ENCODE results near the gene DSC3. TPM values are rescaled to one million over a fixed set of nuclear protein-coding genes. Genes with fewer than 3 reads are reported as not detected.

Gene DSC3
- polyA plus RNA-seq, 4 donors, result under 0.01 to 1.2 (median 0.27) TPM

DNA sequence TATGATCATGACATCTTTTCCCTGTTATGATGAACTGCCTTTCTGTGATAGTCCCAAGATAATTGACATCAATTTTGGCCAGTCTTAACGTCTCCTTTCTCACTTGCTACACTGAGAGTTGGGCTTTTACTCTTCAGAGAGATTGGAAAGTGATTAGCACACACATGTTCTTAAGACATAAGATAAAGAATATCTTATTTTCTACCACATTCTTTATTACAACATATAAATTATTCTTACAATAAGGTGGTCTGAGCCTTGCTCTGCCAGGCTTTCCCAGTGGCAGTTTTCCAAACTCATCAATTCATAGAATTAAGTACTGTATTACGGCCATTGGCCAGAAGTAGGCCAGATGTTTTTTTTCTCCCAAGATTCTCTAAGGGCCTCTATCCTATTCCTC lies 5.7 kb upstream of the DSC3 start:
- Histone ChIP-seq H3K27me3 (ENCODE audit: control insufficient read depth in 3 of 3, insufficient read depth in 3 of 3, low read length in 3 of 3) (peaks cover 0 to 18% (median 10%) of the 10 kb centered on the region in 3 donors), H3K4me1 (ENCODE audit: control insufficient read depth in 3 of 3, insufficient read depth in 2 of 3, low read depth in 1 of 3, low read length in 2 of 3) (no peaks in the 10 kb centered on the region), H3K9me3 (ENCODE audit: control insufficient read depth in 2 of 2, insufficient read depth in 1 of 2, low read depth in 1 of 2, low read length in 1 of 2) (peaks cover 0 to 3% of the 10 kb centered on the region in 2 donors), H3K27ac (ENCODE audit: low read depth in 1 of 3, low read length in 2 of 3) (no peak overlapping the region), H3K36me3 (ENCODE audit: control insufficient read depth in 3 of 3, insufficient read depth in 2 of 3, low read depth in 1 of 3, low read length in 3 of 3) (no peaks in the 10 kb centered on the region), H3K4me3 (ENCODE audit: low read depth in 1 of 3, low read length in 3 of 3) (no peak overlapping the region)
- DNase-seq, result no peak
- 58 to 78% (median 69%) methylated on average over 2 of the region's 2 CpGs for WGBS, 3 donors
- no peak for FAIRE-seq

GRCh38 chr18:31046916-31047315 lies 4.4 kb upstream of the DSC3 start:
- no peak overlapping the region for H3K27ac ChIP-seq (ENCODE audit: low read depth in 1 of 3, low read length in 2 of 3)
- peaks cover 0 to 5% (median 1%) of the 10 kb centered on the region in 3 donors for H3K4me1 ChIP-seq (ENCODE audit: control insufficient read depth in 3 of 3, insufficient read depth in 2 of 3, low read depth in 1 of 3, low read length in 2 of 3)
- no peak overlapping the region for H3K4me3 ChIP-seq (ENCODE audit: low read depth in 1 of 3, low read length in 3 of 3)
- H3K9me3 ChIP-seq (ENCODE audit: control insufficient read depth in 2 of 2, insufficient read depth in 1 of 2, low read depth in 1 of 2, low read length in 1 of 2), result peaks cover 0 to 3% of the 10 kb centered on the region in 2 donors
- peak; percentile 25 to 77 for DNase-seq
- H3K27me3 ChIP-seq (ENCODE audit: control insufficient read depth in 3 of 3, insufficient read depth in 3 of 3, low read length in 3 of 3), result peaks cover 5 to 30% (median 14%) of the 10 kb centered on the region in 3 donors
- no peak for FAIRE-seq
- no peaks in the 10 kb centered on the region for H3K36me3 ChIP-seq (ENCODE audit: control insufficient read depth in 3 of 3, insufficient read depth in 2 of 3, low read depth in 1 of 3, low read length in 3 of 3)

- FAIRE-seq (no peak), DNase-seq (no peak)
- Histone ChIP-seq H3K27ac (ENCODE audit: low read depth in 1 of 3, low read length in 2 of 3) (no peak overlapping the region), H3K9me3 (ENCODE audit: control insufficient read depth in 2 of 2, insufficient read depth in 1 of 2, low read depth in 1 of 2, low read length in 1 of 2) (peaks cover 0 to 3% of the 10 kb centered on the region in 2 donors), H3K36me3 (ENCODE audit: control insufficient read depth in 3 of 3, insufficient read depth in 2 of 3, low read depth in 1 of 3, low read length in 3 of 3) (no peaks in the 10 kb centered on the region), H3K27me3 (ENCODE audit: control insufficient read depth in 3 of 3, insufficient read depth in 3 of 3, low read length in 3 of 3) (peaks cover 5 to 44% (median 24%) of the 10 kb centered on the region in 3 donors), H3K4me3 (ENCODE audit: low read depth in 1 of 3, low read length in 3 of 3) (no peak overlapping the region), H3K4me1 (ENCODE audit: control insufficient read depth in 3 of 3, insufficient read depth in 2 of 3, low read depth in 1 of 3, low read length in 2 of 3) (peaks cover 0 to 15% (median 6%) of the 10 kb centered on the region in 3 donors)
- WGBS, 3 donors, result 74 to 81% (median 80%) methylated on average over 6 of the region's 6 CpGs
These were observed 3.1 kb upstream of the DSC3 start for GRCh38 chr18:31045599-31045998.

GRCh38 chr18:31044926-31045325 lies 2.4 kb upstream of the DSC3 start:
- peaks cover 5 to 47% (median 24%) of the 10 kb centered on the region in 3 donors for H3K27me3 ChIP-seq (ENCODE audit: control insufficient read depth in 3 of 3, insufficient read depth in 3 of 3, low read length in 3 of 3)
- H3K4me1 ChIP-seq (ENCODE audit: control insufficient read depth in 3 of 3, insufficient read depth in 2 of 3, low read depth in 1 of 3, low read length in 2 of 3), result peaks cover 0 to 15% (median 6%) of the 10 kb centered on the region in 3 donors
- DNase-seq (no peak), FAIRE-seq (no peak)
- H3K4me3 ChIP-seq (ENCODE audit: low read depth in 1 of 3, low read length in 3 of 3), result no peak overlapping the region
- peaks cover 0 to 3% of the 10 kb centered on the region in 2 donors for H3K9me3 ChIP-seq (ENCODE audit: control insufficient read depth in 2 of 2, insufficient read depth in 1 of 2, low read depth in 1 of 2, low read length in 1 of 2)
- WGBS, 3 donors, result 71 to 78% (median 73%) methylated on average over 3 of the region's 3 CpGs
- H3K27ac ChIP-seq (ENCODE audit: low read depth in 1 of 3, low read length in 2 of 3), result no peak overlapping the region
- H3K36me3 ChIP-seq (ENCODE audit: control insufficient read depth in 3 of 3, insufficient read depth in 2 of 3, low read depth in 1 of 3, low read length in 3 of 3), result no peaks in the 10 kb centered on the region

GRCh38 chr18:31043709-31044108 lies 1.2 kb upstream of the DSC3 start:
- Histone ChIP-seq H3K4me1 (ENCODE audit: control insufficient read depth in 3 of 3, insufficient read depth in 2 of 3, low read depth in 1 of 3, low read length in 2 of 3) (peaks cover 0 to 15% (median 6%) of the 10 kb centered on the region in 3 donors), H3K4me3 (ENCODE audit: low read depth in 1 of 3, low read length in 3 of 3) (no peak overlapping the region), H3K36me3 (ENCODE audit: control insufficient read depth in 3 of 3, insufficient read depth in 2 of 3, low read depth in 1 of 3, low read length in 3 of 3) (no peaks in the 10 kb centered on the region), H3K27me3 (ENCODE audit: control insufficient read depth in 3 of 3, insufficient read depth in 3 of 3, low read length in 3 of 3) (peaks cover 5 to 51% (median 24%) of the 10 kb centered on the region in 3 donors), H3K9me3 (ENCODE audit: control insufficient read depth in 2 of 2, insufficient read depth in 1 of 2, low read depth in 1 of 2, low read length in 1 of 2) (peaks cover 0 to 3% of the 10 kb centered on the region in 2 donors), H3K27ac (ENCODE audit: low read depth in 1 of 3, low read length in 2 of 3) (no peak overlapping the region)
- WGBS, 3 donors, result 62 to 69% (median 65%) methylated on average over 7 of the region's 7 CpGs
- DNase-seq (no peak), FAIRE-seq (no peak)

DNA sequence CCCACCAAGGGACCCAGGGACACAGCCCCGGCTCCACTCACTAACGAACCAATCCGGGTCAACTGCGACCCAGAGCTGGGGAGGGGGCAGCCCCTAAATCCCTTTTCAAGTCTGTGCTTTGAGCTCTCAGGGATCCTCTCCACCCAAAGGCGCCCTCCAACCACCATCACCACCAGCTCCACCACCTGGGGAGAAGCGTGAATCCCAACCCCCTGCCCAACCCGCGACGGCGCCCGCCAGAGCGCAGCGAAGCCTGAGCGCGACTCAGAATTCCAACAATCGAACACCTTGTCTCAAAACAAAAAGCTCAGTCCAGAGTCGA lies 497 bp downstream of the DSC3 start:
- H3K9me3 ChIP-seq (ENCODE audit: control insufficient read depth in 2 of 2, insufficient read depth in 1 of 2, low read depth in 1 of 2, low read length in 1 of 2), result peaks cover 0 to 3% of the 10 kb centered on the region in 2 donors
- H3K27ac ChIP-seq (ENCODE audit: low read depth in 1 of 3, low read length in 2 of 3), result no peak overlapping the region
- FAIRE-seq (no peak), DNase-seq (no peak)
- H3K4me1 ChIP-seq (ENCODE audit: control insufficient read depth in 3 of 3, insufficient read depth in 2 of 3, low read depth in 1 of 3, low read length in 2 of 3), result peaks cover 0 to 15% (median 6%) of the 10 kb centered on the region in 3 donors
- peaks cover 5 to 51% (median 24%) of the 10 kb centered on the region in 3 donors for H3K27me3 ChIP-seq (ENCODE audit: control insufficient read depth in 3 of 3, insufficient read depth in 3 of 3, low read length in 3 of 3)
- peak overlapping the region in 2 of 3 donors; percentile 24 to 36 for H3K4me3 ChIP-seq (ENCODE audit: low read depth in 1 of 3, low read length in 3 of 3)
- H3K36me3 ChIP-seq (ENCODE audit: control insufficient read depth in 3 of 3, insufficient read depth in 2 of 3, low read depth in 1 of 3, low read length in 3 of 3), result no peaks in the 10 kb centered on the region
- WGBS, 3 donors, result 4 to 12% (median 5%) methylated on average over 17 of the region's 17 CpGs

- Histone ChIP-seq H3K27ac (ENCODE audit: low read depth in 1 of 3, low read length in 2 of 3) (no peak overlapping the region), H3K9me3 (ENCODE audit: control insufficient read depth in 2 of 2, insufficient read depth in 1 of 2, low read depth in 1 of 2, low read length in 1 of 2) (peaks cover 0 to 3% of the 10 kb centered on the region in 2 donors), H3K27me3 (ENCODE audit: control insufficient read depth in 3 of 3, insufficient read depth in 3 of 3, low read length in 3 of 3) (peaks cover 5 to 51% (median 24%) of the 10 kb centered on the region in 3 donors), H3K36me3 (ENCODE audit: control insufficient read depth in 3 of 3, insufficient read depth in 2 of 3, low read depth in 1 of 3, low read length in 3 of 3) (no peaks in the 10 kb centered on the region), H3K4me3 (ENCODE audit: low read depth in 1 of 3, low read length in 3 of 3) (peak overlapping the region in 1 of 3 donors; percentile 24), H3K4me1 (ENCODE audit: control insufficient read depth in 3 of 3, insufficient read depth in 2 of 3, low read depth in 1 of 3, low read length in 2 of 3) (peaks cover 0 to 15% (median 6%) of the 10 kb centered on the region in 3 donors)
- peak; percentile 36 to 62 for DNase-seq
- FAIRE-seq, result no peak
- WGBS, 3 donors, result 2 to 6% (median 4%) methylated on average over 51 to 52 of the region's 52 CpGs
These were observed 1.1 kb downstream of the DSC3 start for GRCh38 chr18:31041271-31042083.

GRCh38 chr18:31040686-31041270 lies 1.8 kb downstream of the DSC3 start:
- WGBS, 3 donors, result 7 to 9% (median 8%) methylated on average over 18 of the region's 18 CpGs
- Histone ChIP-seq H3K36me3 (ENCODE audit: control insufficient read depth in 3 of 3, insufficient read depth in 2 of 3, low read depth in 1 of 3, low read length in 3 of 3) (no peaks in the 10 kb centered on the region), H3K4me3 (ENCODE audit: low read depth in 1 of 3, low read length in 3 of 3) (no peak overlapping the region), H3K9me3 (ENCODE audit: control insufficient read depth in 2 of 2, insufficient read depth in 1 of 2, low read depth in 1 of 2, low read length in 1 of 2) (peaks cover 0 to 3% of the 10 kb centered on the region in 2 donors), H3K4me1 (ENCODE audit: control insufficient read depth in 3 of 3, insufficient read depth in 2 of 3, low read depth in 1 of 3, low read length in 2 of 3) (peaks cover 0 to 15% (median 6%) of the 10 kb centered on the region in 3 donors), H3K27ac (ENCODE audit: low read depth in 1 of 3, low read length in 2 of 3) (no peak overlapping the region), H3K27me3 (ENCODE audit: control insufficient read depth in 3 of 3, insufficient read depth in 3 of 3, low read length in 3 of 3) (peaks cover 5 to 48% (median 24%) of the 10 kb centered on the region in 3 donors)
- DNase-seq, result peak in 1 of 2 donors; percentile 24
- FAIRE-seq, result no peak

Data from small intestine (tissue), 7 donors.